Measurements from ENCODE around the gene GSTM2. TPM values are rescaled to one million over a fixed set of nuclear protein-coding genes. Genes with fewer than 3 reads are reported as not detected.

The GSTM2 gene
- total RNA-seq, 1 donor = 14.8 TPM

GRCh38 chr1:109625601-109626560 is 42.0 kb upstream of the GSTM2 start:
- peaks cover 61% of the 10 kb centered on the region for H4K20me1 ChIP-seq (ENCODE audit: insufficient read depth, low read length)
- TF ChIP-seq CTCF (IDR thresholded peaks at IDR 0.05; ENCODE audit: extremely low read depth, low read depth, low read length) = no peak
- peaks cover 56% of the 10 kb centered on the region for H3K79me2 ChIP-seq (ENCODE audit: insufficient read depth, low read length)
- H3K27ac ChIP-seq (ENCODE audit: low read depth, low read length) = no peak overlapping the region
- peaks cover 32% of the 10 kb centered on the region for H3K4me1 ChIP-seq (ENCODE audit: insufficient read depth, low read length)
- no peaks in the 10 kb centered on the region for H3K9me3 ChIP-seq (ENCODE audit: low read depth, low read length)
- no peak for DNase-seq (ENCODE audit: insufficient read length, low spot score, missing footprints)
- peaks cover 46% of the 10 kb centered on the region for H3K36me3 ChIP-seq (ENCODE audit: insufficient read depth, low read length)
- no peak overlapping the region for H3K4me3 ChIP-seq (ENCODE audit: insufficient read depth, low read length)
- no peak overlapping the region for H2AFZ ChIP-seq (ENCODE audit: low read length)
- no peak overlapping the region for H3K4me2 ChIP-seq (ENCODE audit: insufficient read depth, low read length)
- no peaks in the 10 kb centered on the region for H3K27me3 ChIP-seq (ENCODE audit: insufficient read depth, low read length)

GRCh38 chr1:109626682-109627408 is 41.0 kb upstream of the GSTM2 start:
- H2AFZ ChIP-seq (ENCODE audit: low read length) = no peak overlapping the region
- no peak overlapping the region for H3K27ac ChIP-seq (ENCODE audit: low read depth, low read length)
- peaks cover 46% of the 10 kb centered on the region for H3K79me2 ChIP-seq (ENCODE audit: insufficient read depth, low read length)
- no peak overlapping the region for H3K4me2 ChIP-seq (ENCODE audit: insufficient read depth, low read length)
- no peaks in the 10 kb centered on the region for H3K27me3 ChIP-seq (ENCODE audit: insufficient read depth, low read length)
- H3K36me3 ChIP-seq (ENCODE audit: insufficient read depth, low read length) = peaks cover 55% of the 10 kb centered on the region
- no peak for TF ChIP-seq CTCF (IDR thresholded peaks at IDR 0.05; ENCODE audit: extremely low read depth, low read depth, low read length)
- peaks cover 60% of the 10 kb centered on the region for H4K20me1 ChIP-seq (ENCODE audit: insufficient read depth, low read length)
- H3K4me1 ChIP-seq (ENCODE audit: insufficient read depth, low read length) = peaks cover 27% of the 10 kb centered on the region
- DNase-seq (ENCODE audit: insufficient read length, low spot score, missing footprints) = no peak
- no peak overlapping the region for H3K4me3 ChIP-seq (ENCODE audit: insufficient read depth, low read length)
- H3K9me3 ChIP-seq (ENCODE audit: low read depth, low read length) = no peaks in the 10 kb centered on the region

GRCh38 chr1:109627692-109628399 is 40.0 kb upstream of the GSTM2 start:
- H3K27me3 ChIP-seq (ENCODE audit: insufficient read depth, low read length) = no peaks in the 10 kb centered on the region
- no peak overlapping the region for H3K4me2 ChIP-seq (ENCODE audit: insufficient read depth, low read length)
- H3K4me1 ChIP-seq (ENCODE audit: insufficient read depth, low read length) = peaks cover 17% of the 10 kb centered on the region
- H3K27ac ChIP-seq (ENCODE audit: low read depth, low read length) = peak overlapping the region; percentile 37
- peaks cover 52% of the 10 kb centered on the region for H4K20me1 ChIP-seq (ENCODE audit: insufficient read depth, low read length)
- no peak for TF ChIP-seq CTCF (IDR thresholded peaks at IDR 0.05; ENCODE audit: extremely low read depth, low read depth, low read length)
- H3K9me3 ChIP-seq (ENCODE audit: low read depth, low read length) = no peaks in the 10 kb centered on the region
- no peak overlapping the region for H2AFZ ChIP-seq (ENCODE audit: low read length)
- H3K79me2 ChIP-seq (ENCODE audit: insufficient read depth, low read length) = peaks cover 36% of the 10 kb centered on the region
- H3K36me3 ChIP-seq (ENCODE audit: insufficient read depth, low read length) = peaks cover 65% of the 10 kb centered on the region
- DNase-seq (ENCODE audit: insufficient read length, low spot score, missing footprints) = no peak
- no peak overlapping the region for H3K4me3 ChIP-seq (ENCODE audit: insufficient read depth, low read length)
